Measurements from ENCODE around the gene OTULIN.

Gene OTULIN

GRCh38 chr5:14729448-14730385 lies 65.2 kb downstream of the OTULIN start:
- DNase-seq (ENCODE audit: low read depth): no peak
- no peak overlapping the region for H3K4me3 ChIP-seq (ENCODE audit: low read depth, low read length)
- no peak for TF ChIP-seq CTCF (IDR thresholded peaks at IDR 0.05; ENCODE audit: low read depth, low read length, missing control alignments)

GRCh38 chr5:14730466-14730865 lies 65.9 kb downstream of the OTULIN start:
- no peak for TF ChIP-seq CTCF (IDR thresholded peaks at IDR 0.05; ENCODE audit: low read depth, low read length, missing control alignments)
- no peak overlapping the region for H3K4me3 ChIP-seq (ENCODE audit: low read depth, low read length)
- DNase-seq (ENCODE audit: low read depth): no peak

GRCh38 chr5:14730881-14731280 lies 66.4 kb downstream of the OTULIN start:
- no peak for DNase-seq (ENCODE audit: low read depth)
- H3K4me3 ChIP-seq (ENCODE audit: low read depth, low read length): no peak overlapping the region

GRCh38 chr5:14732991-14733390 lies 68.5 kb downstream of the OTULIN start:
- TF ChIP-seq CTCF (IDR thresholded peaks at IDR 0.05; ENCODE audit: low read depth, low read length, missing control alignments): no peak
- DNase-seq (ENCODE audit: low read depth): no peak

More at GRCh38 chr5:14730881-14731280, 66.4 kb downstream of the OTULIN start:
- no peak for TF ChIP-seq CTCF (IDR thresholded peaks at IDR 0.05; ENCODE audit: low read depth, low read length, missing control alignments)

GRCh38 chr5:14733661-14734060 lies 69.1 kb downstream of the OTULIN start:
- TF ChIP-seq CTCF (IDR thresholded peaks at IDR 0.05; ENCODE audit: low read depth, low read length, missing control alignments): no peak
- no peak for DNase-seq (ENCODE audit: low read depth)
- no peak overlapping the region for H3K4me3 ChIP-seq (ENCODE audit: low read depth, low read length)

More at GRCh38 chr5:14732991-14733390, 68.5 kb downstream of the OTULIN start:
- H3K4me3 ChIP-seq (ENCODE audit: low read depth, low read length): no peak overlapping the region

- no peak for TF ChIP-seq CTCF (IDR thresholded peaks at IDR 0.05; ENCODE audit: low read depth, low read length, missing control alignments)
- H3K4me3 ChIP-seq (ENCODE audit: low read depth, low read length): no peak overlapping the region
- DNase-seq (ENCODE audit: low read depth): no peak
Observed at GRCh38 chr5:14734396-14734795, 69.9 kb downstream of the OTULIN start.

Data from GM12864 (cell line).